CD4-positive, alpha-beta T cell treated with Interleukin-15 for 1 hour (primary cell): Measurements from ENCODE around the gene UNC5B.
"Not testable (repeated sequence)": the region's sequence is repeated elsewhere in the genome, so short reads cannot be mapped to it uniquely, and the experiment has no call there.

Source experiments
- DNase-seq: peaks from one replicate; pipeline ENCODE4 v3.0.0-alpha.2; 2020

Gene UNC5B

DNA sequence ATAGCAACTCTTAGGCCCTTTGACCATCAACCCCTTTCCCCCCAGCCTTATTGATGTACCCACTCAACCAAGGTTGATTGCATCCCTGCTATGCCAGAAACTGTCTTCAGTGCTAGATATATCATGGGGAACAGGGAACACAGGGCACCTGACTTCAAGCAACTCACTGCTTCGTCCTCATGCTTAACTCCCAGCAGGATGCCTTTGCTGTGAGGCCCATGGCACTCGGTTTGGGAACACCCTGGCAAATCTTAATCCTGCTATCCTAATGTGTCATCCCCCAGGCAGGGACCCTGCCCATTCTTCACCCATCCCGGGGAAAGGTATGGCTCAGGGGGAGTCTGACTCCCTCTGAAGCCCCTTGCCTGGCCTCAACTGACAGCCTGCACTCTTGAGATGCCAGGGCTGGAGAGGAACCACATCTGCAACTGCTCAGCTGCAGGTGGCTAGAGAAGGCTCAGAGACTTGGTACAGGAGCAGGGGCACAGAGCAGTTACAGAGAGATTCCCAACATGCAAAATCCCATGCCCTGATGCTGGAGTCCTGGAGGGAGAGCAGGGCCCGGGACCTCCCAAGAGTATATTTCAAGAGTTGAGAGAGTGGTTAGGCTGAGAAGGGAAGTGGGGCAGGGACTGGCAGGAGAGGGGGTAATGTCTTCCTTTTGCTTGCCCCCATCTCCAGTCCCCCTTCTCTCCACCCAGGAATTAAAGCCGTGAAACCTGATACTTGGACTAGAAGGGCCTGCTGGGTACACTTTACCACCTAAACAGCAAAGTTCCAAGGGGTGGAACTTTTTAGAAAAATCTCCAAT, 2.4 kb upstream of the UNC5B start:
- DNase-seq = no peak

DNA sequence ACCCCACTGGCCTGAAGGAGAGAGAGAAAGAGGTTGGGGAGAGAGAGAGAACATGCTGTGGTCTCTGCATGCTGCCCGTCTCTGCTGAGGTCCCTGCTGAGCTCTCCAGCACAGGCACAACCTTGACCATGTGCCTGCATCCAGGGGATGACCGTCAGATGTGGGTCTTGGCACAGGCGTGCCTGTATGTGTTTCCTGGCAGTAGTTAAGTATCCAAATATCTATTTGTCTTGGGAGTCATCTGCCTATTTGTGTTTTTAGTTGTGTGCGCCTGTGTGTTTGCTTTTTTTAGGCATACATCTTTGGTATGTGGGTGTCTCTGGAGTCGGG, 1.9 kb upstream of the UNC5B start:
- no peak for DNase-seq

DNA sequence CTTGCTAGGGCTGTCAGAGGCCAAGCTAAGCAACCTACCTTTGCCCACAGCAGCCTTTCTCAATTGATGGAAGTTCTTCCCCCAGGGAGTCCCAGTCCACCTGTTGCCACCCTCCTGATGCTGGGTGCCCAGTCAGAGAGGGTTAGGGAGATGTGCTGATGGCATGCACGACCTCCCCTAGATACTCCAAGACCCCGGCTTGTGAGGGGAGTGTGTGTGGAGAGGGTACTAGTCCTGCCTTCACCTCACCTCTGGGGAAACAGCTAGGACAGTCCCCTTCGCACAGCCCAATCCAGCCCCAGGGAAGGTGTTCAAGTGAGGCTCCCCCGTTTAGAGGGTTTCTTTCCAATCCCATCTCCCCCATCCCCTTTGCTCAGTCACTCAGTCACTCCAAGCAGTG, 1.3 kb upstream of the UNC5B start:
- DNase-seq = no peak

DNA sequence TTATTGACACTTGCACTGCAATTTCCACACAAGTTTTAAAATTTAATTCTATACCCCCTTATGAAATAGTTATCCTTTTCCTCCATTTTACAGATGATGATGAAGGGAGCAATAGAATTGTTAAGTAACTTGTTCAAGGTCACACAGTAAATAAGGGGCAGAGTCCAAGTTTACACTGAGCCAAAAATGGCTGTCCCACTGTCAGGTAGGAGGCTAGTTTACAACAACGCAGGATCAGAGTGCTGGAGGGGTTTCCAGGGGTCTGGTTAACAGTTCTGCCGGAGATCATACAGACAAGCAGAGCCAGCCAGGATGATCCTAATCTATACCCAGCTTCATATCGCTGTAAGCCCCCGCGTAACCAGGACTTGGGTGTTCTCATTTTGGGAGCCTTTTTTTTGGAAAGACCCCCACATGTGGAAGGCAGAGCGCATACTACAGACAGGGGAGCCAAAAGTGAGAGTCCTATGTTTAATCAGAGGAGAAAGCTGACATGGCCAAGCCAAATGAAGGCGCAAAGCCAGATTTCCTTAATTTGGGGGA, 524 bp upstream of the UNC5B start:
- DNase-seq = no peak

DNA sequence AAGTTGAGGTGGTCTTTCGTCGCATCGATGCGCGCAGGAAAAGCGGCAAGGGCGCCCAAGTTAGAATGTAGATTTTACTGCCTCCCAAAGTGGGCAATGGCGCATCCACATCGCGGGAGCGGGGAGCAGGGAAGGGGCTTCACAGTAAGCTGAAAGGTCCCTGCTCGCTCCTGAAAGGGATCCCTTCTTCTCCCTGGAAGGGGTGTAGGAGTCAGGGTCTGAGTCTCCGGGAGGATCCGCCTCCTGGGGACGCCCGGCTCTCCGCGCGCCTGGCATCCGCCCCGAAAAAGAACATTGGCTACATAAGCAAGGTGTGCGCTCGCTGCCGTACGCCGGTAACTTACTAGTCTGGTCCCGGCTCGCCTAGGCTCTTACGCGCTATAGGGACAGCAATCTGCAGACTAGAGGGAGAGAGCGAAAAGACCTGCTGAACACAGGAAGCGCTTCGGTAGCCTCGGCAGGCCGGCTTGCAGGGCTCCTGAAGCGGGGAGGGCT, 804 bp downstream of the UNC5B start:
- DNase-seq = no peak

DNA sequence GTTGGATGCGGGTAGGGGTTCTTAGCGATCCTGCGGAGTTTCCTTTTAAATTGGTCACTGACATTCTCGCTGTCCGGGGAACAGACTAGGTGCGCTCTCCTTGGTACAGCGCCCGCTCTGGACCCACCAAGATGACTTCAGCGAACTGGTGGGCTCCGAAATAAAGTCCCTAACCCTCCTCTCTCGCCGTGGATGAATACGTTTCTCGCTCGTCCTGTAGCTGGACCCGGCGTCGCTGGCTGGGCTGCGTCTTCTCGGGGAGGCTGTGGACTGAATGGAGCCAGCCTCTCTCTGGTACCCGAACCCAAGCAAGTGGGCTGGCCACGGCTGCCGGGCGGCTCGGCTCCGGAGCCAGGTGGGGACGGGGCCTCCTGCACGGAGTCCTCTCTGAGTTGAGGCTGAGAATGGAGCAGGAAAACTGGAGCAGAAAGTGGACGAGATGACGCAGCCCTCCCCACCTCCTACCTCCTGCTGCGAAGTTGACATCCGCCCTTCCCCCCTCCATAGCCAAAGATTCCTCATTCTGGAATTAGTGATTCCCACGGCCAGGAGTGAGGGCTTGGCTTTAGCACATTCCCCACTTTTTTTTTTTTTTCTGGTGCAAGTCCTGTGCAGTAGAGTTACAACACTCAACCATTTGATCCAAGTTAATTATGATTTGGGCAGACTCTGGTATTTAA, 1.5 kb downstream of the UNC5B start:
- DNase-seq = no peak

DNA sequence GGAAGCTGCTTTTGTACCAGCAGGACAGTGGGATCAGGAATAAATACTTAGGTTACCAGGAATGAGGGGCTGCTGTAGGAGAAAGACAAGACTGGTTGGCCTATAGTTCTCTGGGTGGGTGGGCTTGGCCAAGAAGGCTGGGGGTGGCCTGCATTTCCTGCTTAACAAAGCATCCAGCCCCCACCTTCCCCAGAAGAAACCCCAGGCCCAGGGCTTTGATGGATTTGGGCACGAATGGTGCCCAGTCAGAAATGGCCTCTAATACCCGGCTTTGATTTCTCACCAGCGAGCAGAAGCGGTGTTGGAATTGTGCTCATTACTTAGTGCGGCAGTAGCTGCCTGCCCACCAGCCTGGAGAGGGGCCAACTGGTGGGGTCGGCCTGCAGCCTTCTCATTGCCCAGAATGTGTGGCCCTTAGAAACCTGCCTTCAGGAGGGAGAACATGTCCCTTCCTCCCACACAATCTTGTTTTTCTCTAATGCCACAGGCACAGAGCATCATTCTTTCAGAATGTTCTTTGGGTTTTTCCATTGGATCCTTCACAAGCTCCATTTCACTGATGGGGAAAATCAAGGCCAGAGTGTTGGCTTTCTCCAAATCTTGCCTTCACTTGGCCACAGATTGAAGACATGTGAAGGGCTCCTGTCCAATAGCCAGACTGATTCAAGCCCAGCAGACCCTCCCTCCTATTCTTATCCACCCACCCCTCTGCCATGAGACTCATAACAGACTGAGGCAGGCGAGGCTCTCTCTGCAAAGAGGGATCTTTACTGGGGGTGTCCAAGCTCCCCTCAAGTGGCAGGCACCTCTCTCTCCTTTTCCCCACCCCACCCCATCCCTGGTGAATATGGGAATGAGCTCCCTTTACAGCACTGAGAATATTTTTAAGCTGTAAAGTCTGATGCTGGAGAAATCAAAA, 2.5 kb downstream of the UNC5B start:
- DNase-seq = peak; percentile 1

DNA sequence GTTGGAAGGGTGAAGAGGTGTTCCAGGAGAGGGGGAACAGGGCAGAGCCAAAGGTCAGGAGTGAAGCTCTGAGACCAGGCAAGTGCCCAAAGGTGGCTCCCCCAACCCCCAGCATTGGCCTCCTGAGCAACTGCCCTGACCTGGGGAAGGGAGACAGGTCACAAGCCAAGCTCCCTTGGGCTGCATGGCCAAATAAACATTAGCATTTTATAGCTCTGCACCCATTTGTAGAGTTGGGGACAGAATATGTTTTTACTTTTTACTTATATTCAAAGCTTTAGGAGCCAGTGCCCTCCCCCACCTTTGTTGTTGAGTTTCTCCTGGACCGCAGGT, 4.0 kb downstream of the UNC5B start:
- DNase-seq = peak; percentile 2

DNA sequence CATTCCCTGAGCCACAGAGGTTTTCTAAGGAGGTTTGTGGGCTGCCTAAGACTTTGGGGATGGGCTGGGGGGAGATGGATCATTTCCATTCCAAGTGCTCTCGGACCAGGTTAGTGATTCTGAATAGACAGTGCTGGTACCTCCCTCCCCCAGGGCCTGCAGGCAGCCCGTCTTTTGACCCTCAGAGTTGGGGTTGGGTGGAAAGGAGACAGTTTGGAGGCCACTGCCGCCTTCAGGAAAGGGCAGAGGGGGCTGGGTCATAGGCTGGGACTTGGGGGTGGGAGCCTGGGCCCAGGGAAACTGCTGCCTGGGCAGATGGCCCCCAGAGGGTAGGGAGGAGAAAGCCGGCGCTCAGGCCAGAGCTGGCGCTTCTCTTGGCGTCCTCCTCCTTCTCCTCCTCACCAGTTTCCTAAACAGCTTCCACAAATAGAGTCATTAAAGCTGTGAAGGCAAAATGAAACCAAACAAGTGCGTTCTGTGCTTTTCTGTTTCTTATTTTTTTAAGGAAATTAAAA, 4.4 kb downstream of the UNC5B start:
- peak; percentile 6 for DNase-seq

DNA sequence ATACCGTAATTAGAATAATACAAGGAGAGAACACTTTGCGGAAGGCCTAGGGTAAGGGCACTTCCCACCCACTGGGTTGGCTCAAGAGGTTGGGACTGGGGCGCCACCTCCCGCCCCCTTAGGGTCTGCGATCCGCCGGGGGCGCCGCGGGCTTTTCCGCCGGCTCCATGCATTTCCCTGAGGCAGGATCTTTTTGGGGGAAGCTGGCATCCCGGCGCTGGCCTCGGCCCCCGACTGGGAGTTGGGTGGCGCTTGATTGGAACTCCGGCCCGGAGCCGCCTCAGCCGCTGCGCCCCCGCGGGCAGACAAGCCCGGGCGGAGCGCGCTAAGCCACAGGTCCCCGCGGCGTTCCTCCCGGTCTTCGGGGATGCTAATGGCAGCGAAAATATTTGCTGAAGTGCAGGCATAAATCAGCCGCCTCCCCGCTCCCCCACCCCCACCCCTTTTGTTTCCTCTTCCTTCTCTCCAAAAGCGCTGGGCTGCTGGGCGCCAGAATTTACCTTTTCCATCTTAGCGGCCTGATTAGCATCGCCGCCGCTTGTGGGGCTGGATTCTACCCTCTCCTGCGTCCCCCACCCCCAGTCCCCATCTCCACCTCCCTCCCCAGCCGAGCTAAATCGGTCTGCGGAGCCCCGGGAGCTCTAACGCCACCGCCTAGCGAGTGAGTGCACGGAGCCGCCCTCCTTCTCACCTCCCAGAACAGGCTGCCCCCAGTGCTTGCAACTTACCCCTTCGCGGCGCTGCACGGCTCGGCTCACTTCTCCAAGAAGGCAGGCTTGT, 5.1 kb downstream of the UNC5B start:
- DNase-seq = peak; percentile 16

DNA sequence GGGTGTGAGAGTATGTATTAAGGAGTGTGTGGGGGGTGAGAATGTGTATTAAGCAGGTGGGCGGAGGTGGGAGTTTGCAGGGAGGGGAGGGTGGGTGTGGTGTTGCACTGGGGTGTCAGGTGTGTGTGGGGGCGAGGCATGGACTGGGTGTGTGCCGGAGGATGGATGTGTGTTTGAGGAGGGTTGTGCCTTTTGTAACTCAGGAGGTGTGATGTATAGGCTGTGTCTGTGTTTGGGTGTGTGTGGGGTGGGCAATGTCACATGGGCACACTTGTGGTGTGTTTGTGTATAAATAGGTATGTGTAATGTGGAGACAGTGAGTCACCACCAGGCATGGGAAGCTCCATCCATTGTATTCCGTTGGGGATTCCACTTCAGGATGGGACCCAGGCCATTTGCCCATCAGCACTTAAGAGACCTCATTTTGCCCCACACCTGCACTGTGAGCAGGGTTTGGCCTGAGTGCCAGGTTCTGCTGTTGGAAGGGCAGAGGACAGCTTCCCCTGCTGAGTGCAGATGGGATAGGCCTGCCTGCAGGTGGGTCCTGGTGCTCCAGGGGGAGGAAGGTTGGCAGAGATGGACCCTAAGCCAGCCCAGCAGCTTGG, 5.8 kb downstream of the UNC5B start:
- DNase-seq = peak; percentile 5

DNA sequence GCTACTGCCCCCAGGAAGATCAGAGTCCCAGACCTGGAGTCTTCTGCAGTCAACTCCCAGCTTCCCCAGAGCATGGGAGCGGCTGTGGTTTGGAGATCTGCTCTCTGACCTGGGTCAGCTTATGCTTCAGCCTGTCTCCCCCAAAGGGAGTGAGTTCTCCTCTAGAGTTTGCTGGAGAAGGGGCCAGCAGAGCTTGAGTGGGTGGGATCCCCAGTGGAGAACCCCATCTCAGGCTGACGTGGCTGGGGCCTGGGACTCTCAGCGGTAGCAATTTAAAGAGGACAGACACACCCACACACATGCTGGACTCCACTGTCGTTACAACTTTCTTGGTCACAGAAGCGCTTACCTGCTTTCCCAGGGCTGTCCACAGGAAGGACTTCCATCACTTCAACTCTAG, 6.3 kb downstream of the UNC5B start:
- no peak for DNase-seq

DNA sequence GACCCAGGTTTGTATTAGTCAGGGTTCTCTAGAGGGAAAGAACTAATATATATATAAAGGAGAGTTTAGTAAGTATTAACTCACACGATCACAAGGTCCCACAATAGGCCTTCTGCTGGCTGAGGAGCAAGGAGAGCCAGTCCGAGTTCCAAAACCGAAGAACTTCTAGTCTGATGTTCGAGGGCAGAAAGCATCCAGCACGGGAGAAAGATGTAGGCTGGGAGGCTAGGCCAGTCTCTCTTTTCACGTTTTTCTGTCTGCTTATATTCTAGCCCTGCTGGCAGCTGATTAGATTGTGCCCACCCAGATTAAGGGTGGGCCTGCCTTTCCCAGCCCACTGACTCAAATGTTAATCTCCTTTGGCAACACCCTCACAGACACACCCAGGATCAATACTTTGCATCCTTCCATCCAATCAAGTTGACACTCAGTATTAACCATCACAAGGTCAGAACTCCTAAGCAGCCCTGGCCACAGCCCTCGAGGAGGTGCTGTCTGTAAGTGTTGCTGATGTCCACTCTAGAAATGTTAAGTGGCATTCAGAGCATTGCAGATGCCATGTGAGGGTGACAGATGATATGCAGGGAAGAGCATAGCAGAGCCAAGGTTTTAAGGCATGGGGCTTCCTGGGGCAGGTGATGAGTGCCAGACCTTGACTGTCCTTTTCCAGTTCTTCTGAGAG, 7.0 kb downstream of the UNC5B start:
- not testable (repeated sequence) for DNase-seq

DNA sequence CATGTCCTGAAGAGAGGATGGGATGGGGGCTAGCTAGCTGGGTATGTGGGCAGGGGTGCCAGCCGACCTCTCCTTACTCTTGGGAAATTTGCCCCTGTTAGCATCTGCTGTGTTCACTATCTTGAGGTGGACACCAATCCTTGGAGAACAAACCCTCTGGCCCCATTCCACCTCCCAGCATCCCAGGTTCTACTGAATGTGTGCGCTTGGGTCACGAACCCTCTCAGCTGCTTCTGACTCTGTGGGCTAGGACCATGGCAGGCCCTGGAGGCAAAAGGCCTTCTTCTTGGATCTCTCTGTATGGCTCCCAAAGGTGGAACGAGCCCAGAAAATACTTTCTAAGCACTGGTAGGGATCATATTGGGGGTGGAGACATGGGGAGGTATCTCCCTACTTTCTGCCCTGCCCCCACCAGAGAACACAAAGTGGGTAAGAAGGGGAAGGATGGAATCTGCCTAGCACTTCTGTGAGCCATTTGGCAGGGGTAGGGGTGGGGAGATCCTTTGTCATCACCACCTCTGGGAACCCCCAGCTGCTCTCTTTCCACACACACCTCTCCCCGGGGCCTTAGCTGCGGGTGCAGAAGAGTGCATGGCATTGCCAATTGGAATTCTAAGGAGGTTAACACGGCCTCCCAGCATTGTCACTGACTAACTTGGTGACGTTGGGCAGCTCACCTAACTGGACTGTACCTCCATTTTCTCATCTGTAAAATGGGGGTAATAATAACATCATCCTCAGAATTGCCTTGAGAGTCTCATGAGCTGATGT, 7.7 kb downstream of the UNC5B start:
- peak; percentile 12 for DNase-seq

DNA sequence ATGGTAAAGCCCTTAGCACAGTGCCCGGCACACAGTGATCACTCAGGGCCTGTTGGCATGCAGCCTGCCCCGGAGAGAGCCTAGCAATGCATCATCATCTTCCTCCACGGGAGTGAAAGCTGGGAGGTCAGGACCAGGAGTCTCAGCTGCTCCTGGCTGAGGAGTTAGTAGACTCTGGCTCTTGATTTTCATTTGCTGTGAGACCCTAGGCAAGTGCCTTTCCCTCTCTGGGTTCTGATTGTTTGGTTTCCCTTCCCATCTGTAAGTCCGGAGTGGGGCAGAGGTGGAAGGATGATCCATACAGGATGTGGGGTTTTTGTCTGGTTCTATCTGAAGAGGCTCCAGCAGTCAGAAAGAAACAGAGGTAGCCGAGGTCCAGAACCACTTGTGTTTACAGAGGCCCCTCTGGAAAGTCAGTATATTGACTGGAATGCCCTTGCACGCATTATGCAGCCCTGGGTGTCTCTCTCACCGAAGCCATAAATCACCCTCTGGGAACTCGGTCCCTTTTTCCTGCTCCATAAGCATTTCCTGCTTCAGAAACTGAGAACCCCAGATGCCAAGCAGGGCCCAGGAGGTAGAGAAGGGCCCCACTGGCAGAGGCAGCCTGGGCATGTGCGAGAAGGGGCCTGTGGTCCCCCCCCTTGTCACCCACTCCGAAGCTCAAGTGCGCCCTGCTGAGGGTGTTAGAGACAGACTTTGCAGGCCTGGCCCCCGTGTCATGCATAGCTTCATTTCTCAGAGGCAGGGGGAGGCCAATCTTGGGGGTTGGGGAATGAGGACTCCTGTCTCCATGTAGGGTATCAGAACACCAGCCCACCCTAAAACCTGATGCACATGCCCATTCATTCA, 8.5 kb downstream of the UNC5B start:
- peak; percentile 1 for DNase-seq

DNA sequence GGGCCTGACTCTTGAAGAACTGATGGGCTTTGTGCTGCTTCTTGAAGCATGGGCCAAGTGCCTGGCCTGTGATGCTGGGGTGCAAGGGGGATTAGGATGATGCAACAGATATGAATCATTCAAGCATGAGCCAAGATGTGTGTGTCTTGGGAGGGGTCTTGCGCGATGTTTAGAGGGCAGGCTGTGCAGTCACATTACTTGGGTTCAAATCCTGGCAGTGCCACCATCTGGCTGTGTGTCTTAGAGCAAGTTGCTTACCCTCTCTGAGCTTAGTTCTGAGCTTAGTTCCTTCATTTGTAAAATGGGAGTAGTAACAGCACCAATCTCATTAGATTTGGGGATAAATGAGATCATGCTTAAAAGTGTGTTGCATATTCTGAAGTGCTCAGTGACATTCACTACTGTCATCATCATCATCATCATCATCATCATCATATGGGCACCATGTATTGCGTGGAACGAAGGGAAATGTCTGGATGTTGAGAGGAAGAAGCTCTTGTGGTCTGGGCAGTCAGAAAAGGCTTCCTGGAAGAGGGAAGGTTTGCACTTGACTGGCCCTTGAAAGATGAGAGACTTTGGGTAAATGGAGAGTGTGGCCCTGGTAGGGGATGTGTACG, 9.3 kb downstream of the UNC5B start:
- DNase-seq = no peak

DNA sequence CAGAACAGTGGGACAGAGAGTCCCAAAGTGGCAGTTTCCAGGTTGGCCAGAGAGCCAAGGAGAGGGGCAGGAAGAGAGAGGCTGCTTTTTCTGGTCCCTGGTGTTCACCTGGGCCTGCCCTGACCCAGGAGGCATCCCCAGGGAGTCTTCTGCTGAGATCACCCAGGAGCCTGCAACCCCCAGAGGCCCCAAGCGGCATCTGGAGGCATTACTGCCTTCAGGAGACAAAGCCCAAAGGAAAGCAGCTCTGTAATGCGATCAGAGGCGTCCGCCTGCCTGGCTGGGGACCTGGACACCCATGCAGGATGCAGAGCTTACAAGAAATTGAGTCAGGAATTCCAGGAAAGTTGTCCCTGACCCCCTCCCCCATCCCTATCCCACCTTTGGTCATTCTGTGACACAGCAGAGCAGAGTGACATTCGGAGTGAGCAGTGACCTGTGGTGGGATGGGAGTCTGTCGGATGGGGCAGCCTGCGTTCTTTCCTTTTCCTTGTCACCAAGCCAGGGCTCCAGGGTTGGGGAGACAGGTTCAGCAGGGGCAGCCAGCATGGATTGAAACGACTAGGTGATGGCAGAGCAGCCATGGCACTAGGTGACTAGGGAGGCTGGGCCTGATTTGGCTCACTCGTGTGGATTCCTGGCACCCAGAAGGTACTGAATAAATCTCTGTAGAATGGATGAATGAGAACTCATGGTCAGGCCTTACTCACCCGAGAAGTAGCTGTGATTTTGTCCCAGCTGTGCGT, 10.4 kb downstream of the UNC5B start:
- peak; percentile 12 for DNase-seq
